ENCODE data around the gene CDC23.

The CDC23 gene

DNA sequence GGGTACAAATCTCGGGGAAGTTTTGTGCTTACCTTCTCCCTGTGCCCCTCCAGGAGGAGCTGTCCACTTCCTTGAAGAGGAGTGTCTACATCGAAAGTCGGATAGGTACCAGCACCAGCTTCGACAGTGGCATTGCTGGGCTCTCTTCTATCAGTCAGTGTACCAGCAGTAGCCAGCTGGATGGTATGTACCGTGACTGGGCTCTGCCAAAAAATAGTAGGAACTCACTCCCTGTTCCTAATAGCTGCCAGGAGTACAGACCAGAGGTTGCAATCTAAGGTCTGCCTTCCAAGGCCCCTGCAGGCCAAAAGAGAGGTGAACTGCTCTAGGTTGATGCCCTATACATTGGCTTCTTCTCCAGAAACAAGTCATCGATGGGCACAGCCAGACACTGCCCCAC lies 30.3 kb downstream of the CDC23 start:
- in situ Hi-C loops (cut with HindIII; ENCODE audit: low pct_ligation_motif_present, low sequenced_read_pairs) = no loop called here
- peaks cover 28% of the 10 kb centered on the region for H3K36me3 ChIP-seq (replicated peaks)
- no peak overlapping the region for H3K4me3 ChIP-seq (ENCODE audit: low read depth, low read length)
- no peak overlapping the region for H3K27ac ChIP-seq
- TF ChIP-seq, protein P1, sequence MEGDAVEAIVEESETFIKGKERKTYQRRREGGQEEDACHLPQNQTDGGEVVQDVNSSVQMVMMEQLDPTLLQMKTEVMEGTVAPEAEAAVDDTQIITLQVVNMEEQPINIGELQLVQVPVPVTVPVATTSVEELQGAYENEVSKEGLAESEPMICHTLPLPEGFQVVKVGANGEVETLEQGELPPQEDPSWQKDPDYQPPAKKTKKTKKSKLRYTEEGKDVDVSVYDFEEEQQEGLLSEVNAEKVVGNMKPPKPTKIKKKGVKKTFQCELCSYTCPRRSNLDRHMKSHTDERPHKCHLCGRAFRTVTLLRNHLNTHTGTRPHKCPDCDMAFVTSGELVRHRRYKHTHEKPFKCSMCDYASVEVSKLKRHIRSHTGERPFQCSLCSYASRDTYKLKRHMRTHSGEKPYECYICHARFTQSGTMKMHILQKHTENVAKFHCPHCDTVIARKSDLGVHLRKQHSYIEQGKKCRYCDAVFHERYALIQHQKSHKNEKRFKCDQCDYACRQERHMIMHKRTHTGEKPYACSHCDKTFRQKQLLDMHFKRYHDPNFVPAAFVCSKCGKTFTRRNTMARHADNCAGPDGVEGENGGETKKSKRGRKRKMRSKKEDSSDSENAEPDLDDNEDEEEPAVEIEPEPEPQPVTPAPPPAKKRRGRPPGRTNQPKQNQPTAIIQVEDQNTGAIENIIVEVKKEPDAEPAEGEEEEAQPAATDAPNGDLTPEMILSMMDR (IDR thresholded peaks at IDR 0.05; ENCODE audit: low read depth, low read length, missing control alignments) = no peak
- H3K27me3 ChIP-seq (replicated peaks) = no peaks in the 10 kb centered on the region
- DNase-seq = no peak

DNA sequence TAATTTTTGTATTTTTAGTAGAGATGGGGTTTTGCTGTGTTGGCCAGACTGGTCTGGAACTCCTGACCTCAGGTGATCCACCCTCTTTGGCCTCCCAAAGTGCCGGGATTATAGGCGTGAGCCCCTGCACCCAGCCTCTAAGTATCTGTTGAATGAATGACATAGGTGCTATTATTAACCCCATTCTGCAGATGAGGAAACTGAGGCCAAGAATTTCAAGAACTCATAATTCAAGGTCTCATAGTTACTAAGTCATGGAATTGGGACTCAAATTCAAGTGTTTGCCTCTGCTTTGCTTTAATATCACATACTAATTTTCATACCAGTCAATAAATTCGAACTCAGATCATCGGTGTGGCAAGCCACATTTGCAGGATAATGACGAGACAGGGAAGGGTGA lies 32.3 kb downstream of the CDC23 start:
- H3K36me3 ChIP-seq (replicated peaks) = peaks cover 17% of the 10 kb centered on the region
- H3K27ac ChIP-seq = no peak overlapping the region
- no peak overlapping the region for H3K4me3 ChIP-seq (ENCODE audit: low read depth, low read length)
- in situ Hi-C loops (cut with HindIII; ENCODE audit: low pct_ligation_motif_present, low sequenced_read_pairs) = no loop called here
- no peaks in the 10 kb centered on the region for H3K27me3 ChIP-seq (replicated peaks)
- DNase-seq = no peak
- TF ChIP-seq, protein P1 (IDR thresholded peaks at IDR 0.05; ENCODE audit: low read depth, low read length, missing control alignments) = no peak

DNA sequence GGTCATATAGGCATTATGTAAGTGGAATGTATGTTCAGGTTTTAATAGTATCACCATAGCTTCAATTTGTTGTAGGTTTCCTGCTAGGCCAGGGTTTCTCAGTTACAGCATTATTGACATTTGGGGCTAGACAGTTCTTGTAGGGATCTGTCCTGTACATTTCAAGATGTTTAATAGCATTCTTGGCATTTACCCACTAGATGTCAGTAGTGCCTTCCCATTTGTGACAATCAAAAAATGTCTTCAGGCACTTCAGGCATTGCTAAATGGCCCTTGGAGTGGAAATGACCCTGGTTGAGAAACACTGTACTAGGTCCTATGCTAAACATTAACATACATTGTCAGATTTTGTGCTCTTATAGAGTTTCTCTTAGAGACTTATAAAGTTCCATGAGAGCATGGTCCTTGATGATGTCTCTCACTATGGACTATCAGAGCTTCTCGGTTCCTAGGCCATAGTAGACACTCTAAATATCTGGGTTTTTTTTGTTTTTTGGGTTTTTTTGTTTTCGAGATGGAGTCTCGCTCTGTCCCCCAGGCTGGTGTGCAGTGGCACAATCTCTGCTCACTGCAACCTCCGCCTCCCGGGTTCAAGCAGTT lies 32.8 kb downstream of the CDC23 start:
- peak overlapping the region; percentile 98 for H3K4me3 ChIP-seq (ENCODE audit: low read depth, low read length)
- no peaks in the 10 kb centered on the region for H3K27me3 ChIP-seq (replicated peaks)
- TF ChIP-seq, protein P1 (IDR thresholded peaks at IDR 0.05; ENCODE audit: low read depth, low read length, missing control alignments) = peak; percentile 57
- in situ Hi-C loops (cut with HindIII; ENCODE audit: low pct_ligation_motif_present, low sequenced_read_pairs) = no loop called here
- peaks cover 12% of the 10 kb centered on the region for H3K36me3 ChIP-seq (replicated peaks)
- H3K27ac ChIP-seq = no peak overlapping the region
- DNase-seq = peak; percentile 54

DNA sequence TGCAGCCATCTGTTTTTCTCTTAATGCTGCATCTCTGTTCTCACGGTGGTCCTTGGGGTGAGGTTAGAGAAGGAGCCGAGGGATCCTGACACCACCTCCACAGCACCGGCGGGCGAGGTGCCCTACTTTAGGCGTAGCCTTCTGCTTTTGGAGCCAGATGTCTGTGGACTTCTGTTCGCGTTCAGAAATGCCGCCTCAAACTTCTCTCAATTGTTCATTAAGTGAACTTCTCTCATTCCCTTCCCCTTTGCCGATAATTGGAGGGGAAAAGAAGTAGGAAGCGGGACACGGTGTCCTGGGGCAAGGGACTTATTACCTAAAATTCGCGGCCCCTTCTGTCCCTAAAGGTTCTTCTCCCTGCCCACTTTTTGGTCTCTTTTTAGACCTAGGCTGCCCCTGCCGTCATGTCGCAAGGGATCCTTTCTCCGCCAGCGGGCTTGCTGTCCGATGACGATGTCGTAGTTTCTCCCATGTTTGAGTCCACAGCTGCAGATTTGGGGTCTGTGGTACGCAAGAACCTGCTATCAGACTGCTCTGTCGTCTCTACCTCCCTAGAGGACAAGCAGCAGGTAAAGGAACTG lies 33.8 kb downstream of the CDC23 start:
- H3K4me3 ChIP-seq (ENCODE audit: low read depth, low read length) = peak overlapping the region; percentile 98
- DNase-seq = no peak
- no peak overlapping the region for H3K27ac ChIP-seq
- TF ChIP-seq, protein P1 (IDR thresholded peaks at IDR 0.05; ENCODE audit: low read depth, low read length, missing control alignments) = no peak
- in situ Hi-C loops (cut with HindIII; ENCODE audit: low pct_ligation_motif_present, low sequenced_read_pairs) = no loop called here
- H3K27me3 ChIP-seq (replicated peaks) = no peaks in the 10 kb centered on the region
- H3K36me3 ChIP-seq (replicated peaks) = peaks cover 15% of the 10 kb centered on the region

DNA sequence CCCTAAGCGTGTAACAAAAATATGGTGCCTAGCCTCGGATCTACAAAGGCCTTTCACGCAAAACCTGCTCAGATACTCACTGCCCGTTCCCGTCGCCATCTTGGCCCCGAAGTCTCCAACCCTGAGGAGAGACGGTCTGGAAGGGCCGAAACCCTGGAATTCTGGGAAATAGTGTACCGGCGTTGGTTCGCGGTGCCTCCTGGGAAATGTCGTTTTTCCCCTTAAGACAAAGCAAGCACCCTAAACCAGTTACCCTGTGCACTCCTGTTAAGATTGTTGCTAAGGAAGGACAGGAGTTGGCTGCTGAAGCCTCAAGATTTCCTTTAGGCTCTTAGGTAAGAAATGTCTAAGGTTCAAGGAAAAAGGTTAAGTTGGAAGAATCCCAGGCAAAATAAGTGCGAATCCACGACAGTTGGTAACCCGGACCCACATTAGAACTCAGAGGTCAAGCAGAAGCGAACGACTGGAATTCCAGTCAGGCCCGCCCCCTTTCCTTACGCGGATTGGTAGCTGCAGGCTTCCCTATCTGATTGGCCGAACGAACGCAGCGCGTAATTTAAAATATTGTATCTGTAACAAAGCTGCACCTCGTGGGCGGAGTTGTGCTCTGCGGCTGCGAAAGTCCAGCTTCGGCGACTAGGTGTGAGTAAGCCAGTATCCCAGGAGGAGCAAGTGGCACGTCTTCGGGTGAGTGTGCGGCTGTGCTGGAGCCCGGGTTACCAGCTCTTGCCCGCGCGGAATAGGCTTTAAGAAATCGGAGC lies 34.4 kb downstream of the CDC23 start, which contains the start of the genes BRD8 and KIF20A:
Gene BRD8, minus strand, starts transcription at position 115 of the 761 bp plus-strand sequence. Its CDS starts 16 bp downstream, at position 99.
Gene KIF20A, plus strand, starts transcription at position 597 of the 761 bp plus-strand sequence. CDS start 569 bp downstream, outside the sequence.
- Histone ChIP-seq H3K27ac (peak within 1 kb of the TSS; percentile 83), H3K4me3 (ENCODE audit: low read depth, low read length) (peak within 1 kb of the TSS; percentile 98), H3K36me3 (replicated peaks) (peaks cover 16% of the 10 kb centered on the region), H3K27me3 (replicated peaks) (no peaks in the 10 kb centered on the region)
- peak; percentile 98 for DNase-seq
- TF ChIP-seq, protein P1 (IDR thresholded peaks at IDR 0.05; ENCODE audit: low read depth, low read length, missing control alignments) = no peak
- in situ Hi-C loops (cut with HindIII; ENCODE audit: low pct_ligation_motif_present, low sequenced_read_pairs) = no loop called here

All from brain microvascular endothelial cell (primary cell).